Pancreas (tissue), 10 donors: ENCODE results near the gene C14orf132. TPM values are rescaled to one million over a fixed set of nuclear protein-coding genes. Genes with fewer than 3 reads are reported as not detected.

Experiments
- ATAC-seq, 4 donors: fragments of 200-7000 bp; cut with Tn5 transposase; one replicate each; pipeline versions ENCODE4 v1.8.0 to v1.9.1; 2020; ENCODE audit warnings: mild to moderate bottlenecking in 4 of 4, moderate library complexity in 4 of 4
- DNase-seq, 6 donors: peaks; one replicate each; pipeline ENCODE4 v3.0.0-alpha.2; 2020
- FAIRE-seq: peaks from 2 replicates; lab custom pipeline; 2012; peaks lifted over from hg19 to GRCh38; lab: Jason Lieb, UNC
- H3K27ac ChIP-seq, 4 donors: fragments of 200-600 bp; sonication (generic); 1 replicate in 3 of 4; 2 replicates in 1 of 4; pipeline versions ENCODE4 v1.5.0 to v1.8.0; 2020
- H3K27me3 ChIP-seq, 4 donors: fragments of 200-600 bp; one replicate each; pipeline ENCODE4 v1.8.0; 2021
- H3K36me3 ChIP-seq, 3 donors: fragments of 200-600 bp; sonication (generic) in 1 of 3; one replicate each; pipeline versions ENCODE4 v1.5.0 to v1.8.0; 2020 to 2021
- H3K4me1 ChIP-seq, 3 donors: fragments of 200-600 bp; one replicate each; pipeline ENCODE4 v1.8.0; 2021
- H3K4me3 ChIP-seq, 4 donors: fragments of 200-600 bp; sonication (generic) in 2 of 4; one replicate each; pipeline versions ENCODE4 v1.5.0 to v1.8.0; 2020 to 2021
- H3K9me3 ChIP-seq, 4 donors: fragments of 200-600 bp; one replicate each; pipeline ENCODE4 v1.8.0; 2021
- WGBS, 2 donors: extraction: QIAGEN DNeasy Blood & Tissue Kit; methylation state at CpG; one replicate each; pipeline ENCODE4 v1.1.7; 2013; 5-methylcytosine and 5-hydroxymethylcytosine counted together
- intact Hi-C, 3 donors: fragments of 100-400 bp; cut with DNase I; formaldehyde crosslinking; loops; one replicate each; pipeline versions ENCODE4 v1.11.1 to v1.14.2; 2022
- polyA plus RNA-seq, 2 donors: library from polyadenylated mRNA; stranded (reverse); fragments of 200-250 nt; gene quantifications; one replicate each; pipeline ENCODE4 v1.2.3, GENCODE V29; 2013
- total RNA-seq, 6 donors: library from RNA; stranded (reverse); fragmentation: NEBNext Ultra II Directional in 4 of 6; extraction: Animal tissue kit (Norgen Biotek cat#: 25700) in 4 of 6; gene quantifications; one replicate each; pipeline versions ENCODE4 v1.2.1 to v1.2.4, GENCODE V29; 2021 to 2023
- TF ChIP-seq, protein P1 (sequence below), 4 donors: fragments of 200-600 bp; sonication (generic) in 3 of 4; IDR thresholded peaks; one replicate each; pipeline versions ENCODE4 v1.5.0 to v1.8.0; 2021; ENCODE audit warnings: antibody characterized with exemption in 4 of 4
- donor health status: healthy with polysubstance abuse.
- donor health status: DM: no; HTN: no; CAD: no; lungs with moderate emphysema.
- donor health status: DM: no; HTN: no; CAD: no.
- donor health status: control.
- donor health status: control.
- donor health status: Bipolar disorder and iron deficiency.
- donor health status: DM: yes; HTN: yes; CAD: no.
- donor health status: DM: no; HTN: no; CAD: no.
- donor health status: DM: no; HTN: no; CAD: no.
- donor health status: DM: yes; HTN: yes; CAD: no.

Gene C14orf132
- total and polyA plus RNA-seq, 8 donors: 1.5 to 11.7 (median 3.7) TPM

DNA sequence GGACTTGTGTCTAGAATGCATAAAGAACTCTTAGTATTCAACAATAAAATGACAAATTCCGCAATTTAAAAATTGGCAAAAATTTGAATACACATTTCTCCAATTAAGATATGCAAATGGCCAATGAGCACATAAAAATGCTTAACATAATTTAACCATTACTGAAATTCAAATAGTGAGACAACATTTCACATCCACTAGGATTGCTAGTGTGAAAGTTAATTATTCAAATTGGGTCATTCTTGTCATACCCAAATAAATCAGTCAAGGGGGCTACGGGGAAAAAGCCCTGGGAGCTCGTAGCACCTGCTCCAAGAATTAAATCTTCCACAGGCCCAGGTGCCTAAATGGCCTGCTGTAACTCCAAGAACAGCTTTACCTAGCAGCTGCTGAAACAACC is 25.0 kb upstream of the C14orf132 start:
- ATAC-seq (no peak), FAIRE-seq (no peak), DNase-seq (no peak)
- no peaks in the 10 kb centered on the region for H3K27me3 ChIP-seq
- intact Hi-C loops: no loop called here
- H3K27ac ChIP-seq: no peak overlapping the region
- 77 to 85% methylated on average over 3 of the region's 3 CpGs for WGBS, 2 donors
- no peaks in the 10 kb centered on the region for H3K36me3 ChIP-seq
- H3K4me1 ChIP-seq: no peaks in the 10 kb centered on the region
- TF ChIP-seq, protein P1, sequence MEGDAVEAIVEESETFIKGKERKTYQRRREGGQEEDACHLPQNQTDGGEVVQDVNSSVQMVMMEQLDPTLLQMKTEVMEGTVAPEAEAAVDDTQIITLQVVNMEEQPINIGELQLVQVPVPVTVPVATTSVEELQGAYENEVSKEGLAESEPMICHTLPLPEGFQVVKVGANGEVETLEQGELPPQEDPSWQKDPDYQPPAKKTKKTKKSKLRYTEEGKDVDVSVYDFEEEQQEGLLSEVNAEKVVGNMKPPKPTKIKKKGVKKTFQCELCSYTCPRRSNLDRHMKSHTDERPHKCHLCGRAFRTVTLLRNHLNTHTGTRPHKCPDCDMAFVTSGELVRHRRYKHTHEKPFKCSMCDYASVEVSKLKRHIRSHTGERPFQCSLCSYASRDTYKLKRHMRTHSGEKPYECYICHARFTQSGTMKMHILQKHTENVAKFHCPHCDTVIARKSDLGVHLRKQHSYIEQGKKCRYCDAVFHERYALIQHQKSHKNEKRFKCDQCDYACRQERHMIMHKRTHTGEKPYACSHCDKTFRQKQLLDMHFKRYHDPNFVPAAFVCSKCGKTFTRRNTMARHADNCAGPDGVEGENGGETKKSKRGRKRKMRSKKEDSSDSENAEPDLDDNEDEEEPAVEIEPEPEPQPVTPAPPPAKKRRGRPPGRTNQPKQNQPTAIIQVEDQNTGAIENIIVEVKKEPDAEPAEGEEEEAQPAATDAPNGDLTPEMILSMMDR (IDR thresholded peaks at IDR 0.05): no peak
- no peak overlapping the region for H3K4me3 ChIP-seq
- H3K9me3 ChIP-seq: no peaks in the 10 kb centered on the region

- intact Hi-C loops: no loop called here
- Histone ChIP-seq H3K4me3 (no peak overlapping the region), H3K27ac (no peak overlapping the region), H3K36me3 (no peaks in the 10 kb centered on the region), H3K27me3 (no peaks in the 10 kb centered on the region), H3K4me1 (no peaks in the 10 kb centered on the region), H3K9me3 (no peaks in the 10 kb centered on the region)
- FAIRE-seq (no peak), ATAC-seq (peak in 2 of 4 donors; percentile 51 to 58), DNase-seq (no peak)
- 33 to 39% methylated on average over 7 of the region's 7 CpGs for WGBS, 2 donors
- TF ChIP-seq, protein P1 (IDR thresholded peaks at IDR 0.05): no peak
Measured at GRCh38 chr14:96016501-96017160, 22.5 kb upstream of the C14orf132 start.

GRCh38 chr14:96017882-96018281 is 21.3 kb upstream of the C14orf132 start:
- intact Hi-C loops: no loop called here
- no peak overlapping the region for H3K4me3 ChIP-seq
- H3K9me3 ChIP-seq: no peaks in the 10 kb centered on the region
- DNase-seq: no peak
- H3K27ac ChIP-seq: no peak overlapping the region
- WGBS, 2 donors: 74 to 82% methylated on average over 2 of the region's 2 CpGs
- no peak for ATAC-seq
- H3K27me3 ChIP-seq: no peaks in the 10 kb centered on the region
- no peak for FAIRE-seq
- no peaks in the 10 kb centered on the region for H3K4me1 ChIP-seq
- H3K36me3 ChIP-seq: no peaks in the 10 kb centered on the region
- TF ChIP-seq, protein P1 (IDR thresholded peaks at IDR 0.05): no peak

- ATAC-seq (no peak), DNase-seq (no peak), FAIRE-seq (no peak)
- H3K36me3 ChIP-seq: no peaks in the 10 kb centered on the region
- TF ChIP-seq, protein P1 (IDR thresholded peaks at IDR 0.05): no peak
- 38 to 45% methylated on average over 8 of the region's 8 CpGs for WGBS, 2 donors
- H3K9me3 ChIP-seq: no peaks in the 10 kb centered on the region
- no peaks in the 10 kb centered on the region for H3K4me1 ChIP-seq
- no peak overlapping the region for H3K27ac ChIP-seq
- no peaks in the 10 kb centered on the region for H3K27me3 ChIP-seq
- intact Hi-C loops: no loop called here
- no peak overlapping the region for H3K4me3 ChIP-seq
Measured at GRCh38 chr14:96027431-96028355, 11.5 kb upstream of the C14orf132 start.
